Effector memory CD4-positive, alpha-beta T cell (primary cell): ENCODE measurements around the gene SPATA7.

Experiments
- DNase-seq, 3 donors: peaks; one replicate each; pipeline ENCODE4 v3.0.0-alpha.2; 2020
- H3K27ac ChIP-seq: 2 replicates; pipeline ENCODE4 v1.7.0; 2013; ENCODE audit warnings: mild to moderate bottlenecking, low read length, moderate library complexity; ENCODE audit not compliant: insufficient read depth, poor library complexity, severe bottlenecking
- H3K27me3 ChIP-seq: replicated peaks from 2 replicates; pipeline ENCODE4 v1.7.0; 2013; ENCODE audit warnings: mild to moderate bottlenecking, low read length; ENCODE audit not compliant: insufficient read depth, control insufficient read depth, poor library complexity, severe bottlenecking
- H3K36me3 ChIP-seq: 2 replicates; pipeline ENCODE4 v1.7.0; 2013; ENCODE audit warnings: mild to moderate bottlenecking, low read length, moderate library complexity; ENCODE audit not compliant: control insufficient read depth, insufficient read depth
- H3K4me1 ChIP-seq: 2 replicates; pipeline ENCODE4 v1.7.0; 2013; ENCODE audit warnings: low read length, mild to moderate bottlenecking; ENCODE audit not compliant: control insufficient read depth, insufficient read depth, poor library complexity, severe bottlenecking
- H3K4me3 ChIP-seq: 2 replicates; pipeline ENCODE4 v1.7.0; 2013; ENCODE audit warnings: low read length, low read depth, mild to moderate bottlenecking; ENCODE audit not compliant: insufficient read depth, poor library complexity, severe bottlenecking
- H3K9me3 ChIP-seq: 2 replicates; pipeline ENCODE4 v1.7.0; 2013; ENCODE audit warnings: mild to moderate bottlenecking, low read length, moderate library complexity; ENCODE audit not compliant: control insufficient read depth

The SPATA7 gene

GRCh38 chr14:88478931-88479330 is 93.5 kb downstream of the SPATA7 start:
- Histone ChIP-seq H3K27ac (no peak overlapping the region), H3K36me3 (no peaks in the 10 kb centered on the region), H3K27me3 (peaks cover 10% of the 10 kb centered on the region), H3K4me1 (no peaks in the 10 kb centered on the region), H3K4me3 (no peak overlapping the region), H3K9me3 (no peaks in the 10 kb centered on the region)
- no peak for DNase-seq

GRCh38 chr14:88479574-88479987 is 94.1 kb downstream of the SPATA7 start:
- Histone ChIP-seq H3K27me3 (peaks cover 10% of the 10 kb centered on the region), H3K4me1 (no peaks in the 10 kb centered on the region), H3K4me3 (no peak overlapping the region), H3K27ac (no peak overlapping the region), H3K36me3 (no peaks in the 10 kb centered on the region), H3K9me3 (no peaks in the 10 kb centered on the region)
- no peak for DNase-seq

GRCh38 chr14:88481059-88481458 is 95.6 kb downstream of the SPATA7 start:
- Histone ChIP-seq H3K36me3 (no peaks in the 10 kb centered on the region), H3K4me1 (no peaks in the 10 kb centered on the region), H3K9me3 (no peaks in the 10 kb centered on the region), H3K27me3 (peaks cover 10% of the 10 kb centered on the region), H3K4me3 (no peak overlapping the region), H3K27ac (no peak overlapping the region)
- no peak for DNase-seq

- Histone ChIP-seq H3K9me3 (no peaks in the 10 kb centered on the region), H3K4me3 (no peak overlapping the region), H3K4me1 (no peaks in the 10 kb centered on the region), H3K27me3 (peaks cover 10% of the 10 kb centered on the region), H3K27ac (no peak overlapping the region), H3K36me3 (no peaks in the 10 kb centered on the region)
- no peak for DNase-seq
Measured at GRCh38 chr14:88481794-88482193, 96.3 kb downstream of the SPATA7 start.

GRCh38 chr14:88482524-88482923 is 97.1 kb downstream of the SPATA7 start:
- Histone ChIP-seq H3K9me3 (no peaks in the 10 kb centered on the region), H3K27me3 (peaks cover 10% of the 10 kb centered on the region), H3K4me1 (no peaks in the 10 kb centered on the region), H3K36me3 (no peaks in the 10 kb centered on the region), H3K27ac (no peak overlapping the region), H3K4me3 (no peak overlapping the region)
- DNase-seq = no peak
